GM21786 (cell line): Measurements from ENCODE around the gene CEP85.
A peak's percentile ranks its signal among the peaks of the same experiment; 100 is the strongest.

Experiments used
- ATAC-seq: cut with Tn5 transposase; IDR thresholded peaks from one replicate; pipeline ENCODE4 v1.9.1; 2021; ENCODE audit not compliant: unreplicated experiment

CEP85 gene

GRCh38 chr1:26233903-26234643 lies at the start of gene CEP85:
CEP85 (plus strand) TSS chr1:26234200; CDS start chr1:26239784, 5,584 bp downstream.
- ATAC-seq: peak; percentile 91

- ATAC-seq: no peak
Measured at GRCh38 chr1:26184883-26185282, 49.1 kb upstream of the CEP85 start.

GRCh38 chr1:26187882-26188281 lies 46.1 kb upstream of the CEP85 start:
- no peak for ATAC-seq

GRCh38 chr1:26188477-26188876 lies 45.5 kb upstream of the CEP85 start:
- ATAC-seq: no peak

- ATAC-seq: no peak
Measured at GRCh38 chr1:26189331-26189730, 44.7 kb upstream of the CEP85 start.

GRCh38 chr1:26189751-26190275 lies 44.2 kb upstream of the CEP85 start:
- no peak for ATAC-seq

- no peak for ATAC-seq
Measured at GRCh38 chr1:26190373-26190987, 43.5 kb upstream of the CEP85 start, which contains the start of gene CATSPER4. CATSPER4 (plus strand) TSS chr1:26190602; CDS start chr1:26190628, 26 bp downstream.

- no peak for ATAC-seq
Measured at GRCh38 chr1:26191739-26192138, 42.3 kb upstream of the CEP85 start.

GRCh38 chr1:26195805-26196204 lies 38.2 kb upstream of the CEP85 start:
- no peak for ATAC-seq

- ATAC-seq: no peak
Measured at GRCh38 chr1:26197301-26197700, 36.7 kb upstream of the CEP85 start.

GRCh38 chr1:26197813-26198212 lies 36.2 kb upstream of the CEP85 start:
- ATAC-seq: no peak

- no peak for ATAC-seq
Measured at GRCh38 chr1:26200413-26200812, 33.6 kb upstream of the CEP85 start.

- ATAC-seq: no peak
Measured at GRCh38 chr1:26203642-26204318, 30.2 kb upstream of the CEP85 start.

GRCh38 chr1:26210147-26210870 lies 23.7 kb upstream of the CEP85 start:
- no peak for ATAC-seq

- ATAC-seq: no peak
Measured at GRCh38 chr1:26212726-26213125, 21.3 kb upstream of the CEP85 start.

- ATAC-seq: no peak
Measured at GRCh38 chr1:26213335-26213905, 20.6 kb upstream of the CEP85 start.

- ATAC-seq: no peak
Measured at GRCh38 chr1:26215246-26215645, 18.8 kb upstream of the CEP85 start.

GRCh38 chr1:26218906-26219494 lies 15.0 kb upstream of the CEP85 start:
- ATAC-seq: no peak

GRCh38 chr1:26220199-26220912 lies 13.6 kb upstream of the CEP85 start:
- no peak for ATAC-seq

GRCh38 chr1:26221094-26221493 lies 12.9 kb upstream of the CEP85 start:
- no peak for ATAC-seq
